Measurements from ENCODE around the gene KIF1B. TPM values are rescaled to one million over a fixed set of nuclear protein-coding genes. Genes with fewer than 3 reads are reported as not detected.
A peak's percentile ranks its signal among the peaks of the same experiment; 100 is the strongest.

Gene KIF1B
- total and polyA plus RNA-seq, 12 donors = 12.9 to 67.2 (median 48.9) TPM

DNA sequence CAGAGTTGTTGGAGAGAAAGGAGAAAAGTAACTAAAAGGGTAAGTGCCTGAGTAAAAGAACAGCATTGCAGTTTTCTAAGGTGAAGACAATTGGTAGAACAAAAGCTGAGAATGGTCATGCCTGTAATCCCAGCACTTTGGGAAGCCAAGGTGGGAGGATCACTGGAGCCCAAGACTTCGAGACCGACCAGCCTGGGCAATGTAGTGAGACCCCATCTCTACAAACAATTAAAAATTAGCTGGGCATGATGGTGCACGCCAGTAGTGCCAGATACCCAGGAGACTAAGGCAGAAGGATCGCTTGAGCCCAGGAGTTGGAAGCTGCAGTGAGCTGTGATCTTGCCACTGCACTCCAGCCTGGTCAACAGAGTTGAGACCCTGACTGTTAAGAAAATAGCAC lies 173.3 kb downstream of the KIF1B start:
- intact Hi-C loops (cut with DNase I) = no loop called here
- no peaks in the 10 kb centered on the region for H3K27me3 ChIP-seq
- no peaks in the 10 kb centered on the region for H3K9me3 ChIP-seq (replicated peaks in 1 of 3)
- no peak overlapping the region for H3K27ac ChIP-seq
- TF ChIP-seq CTCF (IDR thresholded peaks at IDR 0.05) (no peak), POLR2A (IDR thresholded peaks at IDR 0.05) (no peak)
- peaks cover 0 to 6% of the 10 kb centered on the region in 2 donors for H3K36me3 ChIP-seq (replicated peaks in 1 of 2)
- H3K4me1 ChIP-seq (replicated peaks in 1 of 2) = peaks cover 3 to 15% of the 10 kb centered on the region in 2 donors
- WGBS, 4 donors = 82 to 95% (median 89%) methylated on average over 4 of the region's 4 CpGs
- no peak for DNase-seq
- no peak overlapping the region for H3K4me3 ChIP-seq

- no peak for TF ChIP-seq CTCF (IDR thresholded peaks at IDR 0.05)
- TF ChIP-seq POLR2A (IDR thresholded peaks at IDR 0.05) = no peak
- H3K36me3 ChIP-seq (replicated peaks in 1 of 2) = peaks cover 0 to 4% of the 10 kb centered on the region in 2 donors
- 91 to 97% (median 93%) methylated on average over 7 to 8 of the region's 8 CpGs for WGBS, 4 donors
- no peak overlapping the region for H3K4me3 ChIP-seq
- intact Hi-C loops (cut with DNase I) = no loop called here
- H3K9me3 ChIP-seq (replicated peaks in 1 of 3) = no peaks in the 10 kb centered on the region
- H3K27me3 ChIP-seq = no peaks in the 10 kb centered on the region
- DNase-seq = no peak
- H3K27ac ChIP-seq = no peak overlapping the region
- H3K4me1 ChIP-seq (replicated peaks in 1 of 2) = peaks cover 3 to 9% of the 10 kb centered on the region in 2 donors
These were observed 173.8 kb downstream of the KIF1B start for GRCh38 chr1:10384219-10384618.

DNA sequence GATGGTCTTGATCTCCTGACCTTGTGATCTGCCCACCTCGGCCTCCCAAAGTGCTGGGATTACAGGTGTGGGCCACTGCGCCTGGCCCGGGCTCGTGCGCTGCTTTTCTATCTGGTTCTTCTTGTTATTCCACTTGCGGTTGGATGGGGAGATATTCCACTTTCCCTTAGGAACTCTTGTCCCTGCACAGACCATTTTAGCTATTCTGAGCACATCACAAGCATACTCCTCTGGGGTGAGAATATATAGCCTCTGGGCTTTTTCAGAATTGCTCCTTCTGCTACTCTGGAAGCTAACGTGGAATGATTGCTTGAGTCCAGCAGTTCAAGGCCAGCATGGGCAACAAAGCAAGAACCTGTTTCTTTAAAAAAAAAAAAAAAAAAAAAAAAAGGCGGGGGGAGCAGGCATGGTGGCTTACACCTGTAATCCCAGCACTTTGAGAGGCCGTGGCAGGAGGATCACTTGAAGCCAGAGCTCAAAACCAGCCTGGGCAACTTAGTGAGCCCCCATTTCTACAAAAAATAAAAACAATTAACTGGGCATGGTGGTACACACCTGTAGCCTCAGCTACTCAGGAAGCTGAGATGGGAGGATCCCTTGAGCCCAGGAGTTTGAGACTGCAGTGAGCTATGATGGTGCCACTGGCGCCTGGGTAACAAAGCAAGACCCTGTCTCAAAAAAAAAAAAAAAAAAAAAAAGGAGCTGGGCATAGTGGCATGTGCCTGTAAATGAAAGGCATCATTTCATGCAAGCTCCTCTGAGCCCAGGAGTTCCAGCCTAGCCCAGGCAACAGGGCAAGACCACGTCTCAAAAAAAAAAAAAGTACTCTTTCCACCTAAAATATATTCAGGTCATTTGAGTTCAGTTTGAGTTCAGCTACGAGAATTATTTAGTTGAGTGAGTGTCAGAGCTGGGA lies 176.6 kb downstream of the KIF1B start:
- H3K4me1 ChIP-seq (replicated peaks in 1 of 2) = peaks cover 3 to 6% of the 10 kb centered on the region in 2 donors
- H3K27me3 ChIP-seq = no peaks in the 10 kb centered on the region
- intact Hi-C loops (cut with DNase I) = no loop called here
- H3K36me3 ChIP-seq (replicated peaks in 1 of 2) = no peaks in the 10 kb centered on the region
- TF ChIP-seq POLR2A (IDR thresholded peaks at IDR 0.05) (no peak), CTCF (IDR thresholded peaks at IDR 0.05) (no peak)
- H3K4me3 ChIP-seq = no peak overlapping the region
- WGBS, 4 donors = 77 to 85% (median 83%) methylated on average over 11 to 12 of the region's 12 CpGs
- H3K9me3 ChIP-seq (replicated peaks in 1 of 3) = no peaks in the 10 kb centered on the region
- no peak for DNase-seq
- peak overlapping the region in 4 of 5 donors; percentile 11 to 77 (median 60) for H3K27ac ChIP-seq

DNA sequence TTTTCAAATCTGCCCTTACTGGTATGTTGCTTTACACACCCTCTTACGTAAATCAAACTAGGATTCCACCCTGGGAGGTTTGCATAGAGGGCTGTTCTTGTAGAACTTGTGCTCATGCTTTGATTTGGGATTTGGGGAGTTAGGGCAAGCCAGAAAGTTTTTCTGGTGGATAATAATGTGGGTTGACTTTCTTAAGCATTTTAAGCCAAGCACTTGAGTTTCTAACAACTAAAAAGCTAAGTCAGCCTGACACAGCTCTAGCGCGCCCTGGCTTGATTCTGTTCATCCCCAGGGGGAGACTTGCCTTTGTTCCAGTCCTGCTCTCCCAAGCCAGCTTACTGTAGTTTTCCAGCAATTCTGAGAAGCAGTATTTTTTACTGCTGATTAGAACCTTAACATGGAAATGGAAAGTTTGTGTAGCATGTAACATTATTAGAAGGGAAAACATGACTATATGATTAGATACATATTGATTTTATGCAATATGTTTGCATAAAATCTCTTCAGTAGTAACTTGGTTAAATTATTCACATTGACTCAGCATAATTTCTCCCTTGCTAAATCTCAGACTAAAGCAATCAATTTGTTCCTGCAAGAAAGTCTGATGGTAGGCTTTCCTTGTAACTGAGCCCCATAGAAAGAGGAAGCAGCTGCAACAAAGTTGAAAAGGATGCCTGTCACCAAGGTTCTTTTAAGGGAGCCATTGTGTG lies 177.5 kb downstream of the KIF1B start:
- no peaks in the 10 kb centered on the region for H3K27me3 ChIP-seq
- H3K27ac ChIP-seq = peak overlapping the region in 4 of 5 donors; percentile 11 to 77 (median 60)
- H3K36me3 ChIP-seq (replicated peaks in 1 of 2) = no peaks in the 10 kb centered on the region
- peaks cover 3 to 6% of the 10 kb centered on the region in 2 donors for H3K4me1 ChIP-seq (replicated peaks in 1 of 2)
- no peak for DNase-seq
- TF ChIP-seq CTCF (IDR thresholded peaks at IDR 0.05) (no peak), POLR2A (IDR thresholded peaks at IDR 0.05) (no peak)
- intact Hi-C loops (cut with DNase I) = no loop called here
- H3K9me3 ChIP-seq (replicated peaks in 1 of 3) = no peaks in the 10 kb centered on the region
- H3K4me3 ChIP-seq = no peak overlapping the region
- 50 to 82% (median 55%) methylated on average over 3 of the region's 3 CpGs for WGBS, 4 donors
